Stimulated activated CD8-positive, alpha-beta memory T cell treated with anti-CD3 and anti-CD28 coated beads, Interleukin-7, amount 100 ng/mL, for 4 hours (primary cell): ENCODE data around the gene CBLIF.
"Not testable (repeated sequence)": the region's sequence is repeated elsewhere in the genome, so short reads cannot be mapped to it uniquely, and the experiment has no call there.

Experiments used
- DNase-seq, 2 donors: peaks; one replicate each; pipeline ENCODE4 v3.0.0-alpha.2; 2020; ENCODE audit warnings: low read depth in 2 of 2

The CBLIF gene

GRCh38 chr11:59845399-59845798 is at the start of gene CBLIF:
Gene CBLIF (minus strand): TSS chr11:59845499. CDS start chr11:59845453, 46 bp downstream.
- no peak for DNase-seq

- no peak for DNase-seq
Observed at GRCh38 chr11:59894616-59895015, 49.3 kb upstream of the CBLIF start.

- DNase-seq, result no peak
Observed at GRCh38 chr11:59891781-59892181, 46.5 kb upstream of the CBLIF start.

GRCh38 chr11:59887156-59887555 is 41.9 kb upstream of the CBLIF start:
- not testable (repeated sequence) for DNase-seq

- no peak for DNase-seq
Observed at GRCh38 chr11:59883597-59883996, 38.3 kb upstream of the CBLIF start.

GRCh38 chr11:59879567-59879966 is 34.3 kb upstream of the CBLIF start:
- DNase-seq, result no peak

- no peak for DNase-seq
Observed at GRCh38 chr11:59878575-59878974, 33.3 kb upstream of the CBLIF start, which contains the start of gene OOSP3. Gene OOSP3 (plus strand): TSS chr11:59878782. CDS start chr11:59878809, 27 bp downstream.

GRCh38 chr11:59877784-59878183 is 32.5 kb upstream of the CBLIF start:
- DNase-seq, result no peak

GRCh38 chr11:59877325-59877724 is 32.0 kb upstream of the CBLIF start:
- DNase-seq, result no peak

GRCh38 chr11:59875856-59876519 is 30.7 kb upstream of the CBLIF start:
- no peak for DNase-seq

- DNase-seq, result no peak
Observed at GRCh38 chr11:59872076-59872475, 26.8 kb upstream of the CBLIF start.

GRCh38 chr11:59867946-59868345 is 22.6 kb upstream of the CBLIF start:
- no peak for DNase-seq

- DNase-seq, result no peak
Observed at GRCh38 chr11:59866836-59867235, 21.5 kb upstream of the CBLIF start.

- no peak for DNase-seq
Observed at GRCh38 chr11:59866397-59866796, 21.1 kb upstream of the CBLIF start, which contains the start of gene TCN1. Gene TCN1 (minus strand): TSS chr11:59866487. CDS start chr11:59866470, 17 bp downstream.

- no peak for DNase-seq
Observed at GRCh38 chr11:59865031-59865430, 19.7 kb upstream of the CBLIF start.

GRCh38 chr11:59862252-59862651 is 17.0 kb upstream of the CBLIF start:
- DNase-seq, result no peak

- DNase-seq, result no peak
Observed at GRCh38 chr11:59859673-59860072, 14.4 kb upstream of the CBLIF start.

- peak in 1 of 2 donors; percentile 10 for DNase-seq
Observed at GRCh38 chr11:59857439-59858434, 12.4 kb upstream of the CBLIF start.

GRCh38 chr11:59854871-59855270 is 9.6 kb upstream of the CBLIF start:
- no peak for DNase-seq

GRCh38 chr11:59851416-59851815 is 6.1 kb upstream of the CBLIF start:
- DNase-seq, result not testable (repeated sequence)

- not testable (repeated sequence) for DNase-seq
Observed at GRCh38 chr11:59849551-59849950, 4.3 kb upstream of the CBLIF start.

- no peak for DNase-seq
Observed at GRCh38 chr11:59849129-59849528, 3.8 kb upstream of the CBLIF start.

- DNase-seq, result not testable (repeated sequence)
Observed at GRCh38 chr11:59848439-59848838, 3.1 kb upstream of the CBLIF start.
